ENCODE results near the gene PDZRN3. TPM values are rescaled to one million over a fixed set of nuclear protein-coding genes. Genes with fewer than 3 reads are reported as not detected.

The PDZRN3 gene
- total and polyA plus RNA-seq, 2 experiments from 2014 or later, result 7.5 to 14.0 TPM

GRCh38 chr3:73408634-73409033 lies 216.1 kb downstream of the PDZRN3 start:
- peaks cover 12% of the 10 kb centered on the region for H3K4me1 Mint-ChIP-seq
- H3K9me2 ChIP-seq (ENCODE audit: insufficient read depth), result no peaks in the 10 kb centered on the region
- no peaks in the 10 kb centered on the region for H3K36me3 ChIP-seq (ENCODE audit: insufficient read depth)
- no peak overlapping the region for H3K27ac ChIP-seq (ENCODE audit: low read depth)
- H3K4me3 Mint-ChIP-seq, result no peak overlapping the region
- peaks cover 14% of the 10 kb centered on the region for H3K4me1 ChIP-seq (ENCODE audit: insufficient read depth)
- no peak overlapping the region for H3K4me2 ChIP-seq
- no peaks in the 10 kb centered on the region for H3K27me3 ChIP-seq (ENCODE audit: insufficient read depth)
- H3K4me3 ChIP-seq, result no peak overlapping the region
- no peak for ATAC-seq
- no peak for TF ChIP-seq JUNB (IDR thresholded peaks at IDR 0.05; ENCODE audit: unreplicated experiment)
- no peak for TF ChIP-seq EZH2phosphoT487 (IDR thresholded peaks at IDR 0.05; ENCODE audit: unreplicated experiment)
- TF ChIP-seq STAT1 (IDR thresholded peaks at IDR 0.05; ENCODE audit: unreplicated experiment), result no peak
- TF ChIP-seq ETS1 (IDR thresholded peaks at IDR 0.05), result no peak
- TF ChIP-seq ZNF331 (CRISPR knock-in tag; IDR thresholded peaks at IDR 0.05; ENCODE audit: low read depth), result no peak
- no peak for TF ChIP-seq NANOG (IDR thresholded peaks at IDR 0.05; ENCODE audit: borderline replicate concordance)
- TF ChIP-seq REST (IDR thresholded peaks at IDR 0.05; ENCODE audit: unreplicated experiment), result no peak
- TF ChIP-seq POLR2AphosphoS5 (IDR thresholded peaks at IDR 0.05; ENCODE audit: low read depth), result no peak
- TF ChIP-seq CREB1 (CRISPR knock-in tag; IDR thresholded peaks at IDR 0.05; ENCODE audit: low read depth), result no peak
- no peak for TF ChIP-seq EZH2 (IDR thresholded peaks at IDR 0.05; ENCODE audit: low read depth, unreplicated experiment)
- TF ChIP-seq CTCF (conservative IDR thresholded peaks at IDR 0.05; ENCODE audit: low read depth in 2 of 2), result no peak
- TF ChIP-seq ZNF114 (CRISPR knock-in tag; IDR thresholded peaks at IDR 0.05), result no peak
- TF ChIP-seq ZNF462 (CRISPR knock-in tag; IDR thresholded peaks at IDR 0.05), result no peak
- H3K27ac Mint-ChIP-seq, result no peak overlapping the region
- no peaks in the 10 kb centered on the region for H3F3A ChIP-seq (replicated peaks; ENCODE audit: low read depth)
- H3K9me3 Mint-ChIP-seq, result no peaks in the 10 kb centered on the region
- DNase-seq (ENCODE audit: low spot score), result no peak
- H3K79me2 ChIP-seq (replicated peaks; ENCODE audit: insufficient read depth), result no peaks in the 10 kb centered on the region
- H2AFZ ChIP-seq, result no peak overlapping the region
- no peaks in the 10 kb centered on the region for H4K20me1 ChIP-seq (replicated peaks; ENCODE audit: insufficient read depth)
- no peaks in the 10 kb centered on the region for H3K36me3 Mint-ChIP-seq (ENCODE audit: low read depth)
- H3K27me3 Mint-ChIP-seq (ENCODE audit: insufficient read depth, low read depth, poor library complexity), result no peaks in the 10 kb centered on the region
